ENCODE data around the gene ADCYAP1R1.
A peak's percentile ranks its signal among the peaks of the same experiment; 100 is the strongest.

The ADCYAP1R1 gene

DNA sequence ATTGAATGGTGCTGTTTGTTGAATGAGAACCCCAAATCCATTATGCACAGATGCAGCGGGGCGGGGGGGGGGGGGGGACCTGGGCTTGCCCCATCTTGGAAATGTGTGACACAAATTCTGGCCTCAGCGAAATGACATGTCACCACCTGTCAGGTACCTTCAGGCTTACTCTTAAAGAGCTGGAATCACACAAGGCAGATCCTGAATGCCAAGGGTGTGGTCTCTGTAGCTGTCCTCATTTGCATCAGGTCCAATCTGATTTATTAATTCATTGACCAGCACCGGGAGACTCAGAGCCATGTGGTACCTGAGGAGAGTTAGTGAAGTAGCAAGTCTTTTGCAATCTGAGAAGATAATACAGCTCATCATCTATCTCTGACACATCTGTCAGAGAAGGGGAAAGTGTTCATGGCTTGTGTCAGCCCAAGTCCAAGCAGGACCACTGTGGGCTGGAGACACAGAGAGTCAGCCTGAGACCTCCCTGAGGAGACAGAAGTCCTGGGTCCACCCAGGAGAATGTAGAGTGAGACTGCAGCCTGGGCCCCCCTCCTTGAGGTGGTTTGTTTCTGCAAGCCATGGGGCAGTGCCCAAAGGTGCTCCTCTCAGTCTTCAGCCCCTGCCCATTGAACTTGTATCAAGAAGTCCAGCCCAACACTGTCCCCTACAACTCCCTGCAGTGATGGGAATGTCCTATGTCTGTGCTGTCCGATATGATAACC lies 46.7 kb downstream of the ADCYAP1R1 start:
- no peaks in the 10 kb centered on the region for H3K4me1 ChIP-seq
- DNase-seq, result peak; percentile 1
- no peak overlapping the region for H3K4me3 ChIP-seq (ENCODE audit: low read depth, low read length)
- no peaks in the 10 kb centered on the region for H3K27me3 ChIP-seq
- TF ChIP-seq, protein P1, sequence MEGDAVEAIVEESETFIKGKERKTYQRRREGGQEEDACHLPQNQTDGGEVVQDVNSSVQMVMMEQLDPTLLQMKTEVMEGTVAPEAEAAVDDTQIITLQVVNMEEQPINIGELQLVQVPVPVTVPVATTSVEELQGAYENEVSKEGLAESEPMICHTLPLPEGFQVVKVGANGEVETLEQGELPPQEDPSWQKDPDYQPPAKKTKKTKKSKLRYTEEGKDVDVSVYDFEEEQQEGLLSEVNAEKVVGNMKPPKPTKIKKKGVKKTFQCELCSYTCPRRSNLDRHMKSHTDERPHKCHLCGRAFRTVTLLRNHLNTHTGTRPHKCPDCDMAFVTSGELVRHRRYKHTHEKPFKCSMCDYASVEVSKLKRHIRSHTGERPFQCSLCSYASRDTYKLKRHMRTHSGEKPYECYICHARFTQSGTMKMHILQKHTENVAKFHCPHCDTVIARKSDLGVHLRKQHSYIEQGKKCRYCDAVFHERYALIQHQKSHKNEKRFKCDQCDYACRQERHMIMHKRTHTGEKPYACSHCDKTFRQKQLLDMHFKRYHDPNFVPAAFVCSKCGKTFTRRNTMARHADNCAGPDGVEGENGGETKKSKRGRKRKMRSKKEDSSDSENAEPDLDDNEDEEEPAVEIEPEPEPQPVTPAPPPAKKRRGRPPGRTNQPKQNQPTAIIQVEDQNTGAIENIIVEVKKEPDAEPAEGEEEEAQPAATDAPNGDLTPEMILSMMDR (IDR thresholded peaks at IDR 0.05; ENCODE audit: low read depth, low read length), result no peak
- H3K36me3 ChIP-seq, result no peaks in the 10 kb centered on the region
- H3K9me3 ChIP-seq, result no peaks in the 10 kb centered on the region

DNA sequence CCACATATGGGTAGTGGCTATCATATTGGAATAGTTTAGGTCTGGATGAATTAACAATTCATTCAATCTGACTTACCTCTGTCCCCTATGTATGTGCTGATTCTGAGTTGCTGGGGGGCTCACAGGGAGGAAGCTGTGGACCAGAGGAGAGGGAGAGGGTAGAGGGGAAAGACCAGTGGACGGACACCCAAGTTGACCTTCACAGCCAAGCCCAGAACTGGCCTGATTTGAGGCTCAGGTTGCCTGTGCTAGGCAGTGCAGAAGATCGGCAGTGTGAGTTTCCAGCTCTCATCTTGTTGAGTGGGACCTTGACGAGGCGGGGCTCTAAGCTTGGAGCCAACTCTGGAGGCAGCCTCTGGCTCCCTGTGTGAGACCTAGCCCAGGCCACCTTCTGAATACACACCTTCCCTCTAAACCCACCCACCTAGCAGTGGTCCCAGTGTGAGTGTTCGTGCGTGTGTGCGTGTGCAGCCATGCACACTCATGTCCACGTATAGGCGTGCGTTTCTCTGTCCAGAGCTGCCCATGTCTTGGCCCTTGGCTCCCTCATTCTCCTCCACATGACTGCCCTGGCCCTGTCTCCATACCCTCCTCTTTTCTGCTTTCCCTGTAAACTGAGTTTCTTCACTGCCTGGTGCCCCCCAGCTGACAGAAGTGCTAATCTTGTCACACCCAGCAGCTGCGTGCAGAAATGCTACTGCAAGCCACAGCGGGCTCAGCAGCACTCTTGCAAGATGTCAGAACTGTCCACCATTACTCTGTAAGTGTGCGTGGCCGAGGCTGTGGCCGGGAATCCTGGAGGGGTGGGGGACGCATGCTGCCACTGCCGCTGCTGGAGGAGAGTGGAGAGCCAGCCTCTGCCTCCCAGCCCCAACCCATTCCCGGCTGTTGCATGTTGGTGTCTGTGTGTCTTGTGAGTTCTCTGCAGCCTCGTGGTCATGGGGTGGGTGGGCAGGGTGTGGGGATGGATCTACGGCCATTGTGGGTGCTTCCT lies 47.6 kb downstream of the ADCYAP1R1 start:
- H3K27me3 ChIP-seq, result no peaks in the 10 kb centered on the region
- peak; percentile 3 for DNase-seq
- no peaks in the 10 kb centered on the region for H3K36me3 ChIP-seq

DNA sequence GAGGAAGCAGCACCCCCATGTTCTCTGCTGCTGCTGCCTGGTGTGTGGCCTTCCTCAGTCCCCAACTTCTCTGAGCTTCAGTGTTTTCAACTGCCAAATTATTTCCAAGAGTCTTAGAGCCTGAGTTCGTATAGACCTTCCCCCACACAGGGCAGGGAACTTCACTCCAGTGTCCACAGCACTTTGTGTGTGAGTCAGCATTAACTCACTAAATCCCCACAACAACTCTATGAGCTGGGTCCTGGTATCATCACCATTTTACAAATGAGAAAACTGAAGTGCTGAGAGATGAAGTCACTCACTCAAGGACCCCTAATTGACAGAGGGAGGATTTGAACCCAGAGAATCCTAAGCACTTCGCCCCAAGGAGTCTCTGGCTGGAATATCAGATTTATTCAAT lies 48.3 kb downstream of the ADCYAP1R1 start:
- Histone ChIP-seq H3K27me3 (no peaks in the 10 kb centered on the region), H3K4me3 (ENCODE audit: low read depth, low read length) (no peak overlapping the region), H3K4me1 (no peaks in the 10 kb centered on the region), H3K9me3 (no peaks in the 10 kb centered on the region), H3K36me3 (no peaks in the 10 kb centered on the region)
- DNase-seq, result no peak
- TF ChIP-seq, protein P1 (IDR thresholded peaks at IDR 0.05; ENCODE audit: low read depth, low read length), result no peak

More for the DNA sequence above, 47.6 kb downstream of the ADCYAP1R1 start:
- H3K9me3 ChIP-seq, result no peaks in the 10 kb centered on the region
- TF ChIP-seq, protein P1 (IDR thresholded peaks at IDR 0.05; ENCODE audit: low read depth, low read length), result no peak
- no peak overlapping the region for H3K4me3 ChIP-seq (ENCODE audit: low read depth, low read length)
- no peaks in the 10 kb centered on the region for H3K4me1 ChIP-seq

DNA sequence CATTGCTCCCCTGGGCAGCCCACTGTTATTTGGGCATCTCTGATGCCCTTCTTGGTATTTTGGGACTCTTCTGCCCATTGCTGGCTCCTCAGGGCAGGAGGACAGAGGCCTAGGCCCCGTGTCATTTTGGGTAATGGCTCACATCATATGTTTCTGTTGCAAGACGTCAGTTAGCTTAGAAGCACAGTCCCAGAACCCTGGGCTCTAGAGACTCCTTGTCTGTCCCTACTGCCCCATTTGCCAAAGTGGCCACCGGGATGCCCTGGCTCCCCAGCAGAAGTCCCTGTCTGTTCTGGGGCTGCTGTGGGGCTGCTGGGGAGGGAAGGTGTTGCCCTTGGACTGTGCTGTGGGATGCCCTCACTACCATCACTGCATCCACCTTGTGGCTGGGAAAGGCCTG lies 48.8 kb downstream of the ADCYAP1R1 start:
- H3K27me3 ChIP-seq, result no peaks in the 10 kb centered on the region
- no peaks in the 10 kb centered on the region for H3K36me3 ChIP-seq
- H3K4me3 ChIP-seq (ENCODE audit: low read depth, low read length), result no peak overlapping the region
- TF ChIP-seq, protein P1 (IDR thresholded peaks at IDR 0.05; ENCODE audit: low read depth, low read length), result no peak
- no peaks in the 10 kb centered on the region for H3K9me3 ChIP-seq
- no peak for DNase-seq
- H3K4me1 ChIP-seq, result no peaks in the 10 kb centered on the region

DNA sequence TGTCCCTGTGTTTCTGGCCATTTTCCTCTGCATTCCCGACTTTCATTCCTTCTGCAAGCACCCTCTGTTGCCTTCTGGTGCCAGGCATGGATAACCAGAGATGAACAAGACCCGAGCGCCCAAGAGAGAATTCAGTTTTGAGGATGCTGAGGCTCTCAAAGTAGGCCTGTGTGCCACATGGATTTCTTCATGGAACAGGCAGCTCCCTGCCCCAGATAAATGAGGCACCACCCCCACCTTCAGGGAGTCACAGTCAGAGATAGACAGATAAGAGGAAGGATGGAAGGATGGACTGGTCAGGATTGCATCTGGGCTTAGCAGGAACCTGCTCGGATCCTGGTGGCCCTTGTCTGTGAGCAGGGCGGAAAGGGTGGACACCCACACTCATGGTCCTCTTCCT lies 49.4 kb downstream of the ADCYAP1R1 start:
- H3K9me3 ChIP-seq, result no peaks in the 10 kb centered on the region
- no peaks in the 10 kb centered on the region for H3K27me3 ChIP-seq
- DNase-seq, result no peak
- no peaks in the 10 kb centered on the region for H3K4me1 ChIP-seq
- no peaks in the 10 kb centered on the region for H3K36me3 ChIP-seq
- TF ChIP-seq, protein P1 (IDR thresholded peaks at IDR 0.05; ENCODE audit: low read depth, low read length), result no peak
- no peak overlapping the region for H3K4me3 ChIP-seq (ENCODE audit: low read depth, low read length)

Data from BE2C (cell line).